ENCODE data around the gene ABCG8.

The ABCG8 gene

GRCh38 chr2:43925431-43925830 lies 86.7 kb downstream of the ABCG8 start:
- no peak for DNase-seq (ENCODE audit: low spot score)

- no peak for DNase-seq (ENCODE audit: low spot score)
Observed at GRCh38 chr2:43927442-43927841, 88.7 kb downstream of the ABCG8 start.

- no peak for DNase-seq (ENCODE audit: low spot score)
Observed at GRCh38 chr2:43931293-43931692, 92.5 kb downstream of the ABCG8 start.

All from cerebellar cortex (tissue), 1 donor.